ACC112 (cell line): Measurements from ENCODE around the gene PADI4.
"Not testable (repeated sequence)": the region's sequence is repeated elsewhere in the genome, so short reads cannot be mapped to it uniquely, and the experiment has no call there.

Source experiments
- H2AFZ ChIP-seq: fragments of 200-600 bp; sonication (generic); one replicate; pipeline ENCODE4 v1.6.0; 2017; ENCODE audit warnings: antibody characterized with exemption, low read length; ENCODE audit not compliant: unreplicated experiment
- H3K27ac ChIP-seq: fragments of 200-600 bp; sonication (generic); 2 replicates; pipeline ENCODE4 v1.5.1; 2014; ENCODE audit warnings: low read depth, mild to moderate bottlenecking, antibody characterized with exemption, low read length, moderate library complexity
- H3K27me3 ChIP-seq: fragments of 200-600 bp; sonication (generic); 2 replicates; pipeline ENCODE4 v1.6.1; 2014; ENCODE audit warnings: mild to moderate bottlenecking, antibody characterized with exemption, low read length, moderate library complexity, mixed read lengths; ENCODE audit not compliant: insufficient read depth
- H3K36me3 ChIP-seq: fragments of 200-600 bp; sonication (generic); 2 replicates; pipeline ENCODE4 v1.6.1; 2016; ENCODE audit warnings: mild to moderate bottlenecking, antibody characterized with exemption, low read length, moderate library complexity, mixed read lengths; ENCODE audit not compliant: insufficient read depth
- H3K4me1 ChIP-seq: fragments of 200-600 bp; sonication (generic); one replicate; pipeline ENCODE4 v1.6.1; 2016; ENCODE audit warnings: low read length, mixed read lengths; ENCODE audit not compliant: insufficient read depth, unreplicated experiment, control insufficient read depth
- H3K4me3 ChIP-seq: fragments of 200-600 bp; sonication (generic); 2 replicates; pipeline ENCODE4 v1.5.1; 2014; ENCODE audit warnings: mild to moderate bottlenecking, low read depth, low read length
- H3K79me2 ChIP-seq: fragments of 200-600 bp; sonication (generic); one replicate; pipeline ENCODE4 v1.6.0; 2016; ENCODE audit warnings: low read length; ENCODE audit not compliant: control insufficient read depth, unreplicated experiment, insufficient read depth

Gene PADI4

DNA sequence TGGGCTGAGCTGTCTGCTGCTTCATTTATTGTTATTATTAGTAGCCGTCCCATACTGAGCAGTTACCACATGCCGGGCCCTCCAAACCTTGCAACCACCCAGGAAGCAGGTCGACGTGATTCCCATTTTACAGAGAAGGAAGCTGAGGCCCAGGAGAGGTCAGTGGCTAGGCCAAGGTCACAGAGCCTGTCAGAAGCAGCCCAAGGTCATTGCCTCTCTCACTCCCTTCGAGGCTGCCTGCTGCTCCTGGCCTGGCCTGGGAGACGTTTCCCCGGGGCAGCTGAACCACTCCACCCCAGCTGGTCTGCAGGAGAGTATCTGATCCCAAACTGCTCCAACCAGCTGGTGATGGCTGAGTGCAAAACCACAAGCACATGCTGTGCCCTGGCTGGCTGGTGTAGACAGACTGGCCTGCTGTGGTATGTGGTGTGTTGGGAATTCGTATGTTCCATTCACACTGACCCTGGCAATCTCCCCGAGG is 6.5 kb downstream of the PADI4 start:
- peaks cover 39% of the 10 kb centered on the region for H3K27me3 ChIP-seq
- no peak overlapping the region for H3K4me3 ChIP-seq
- H3K79me2 ChIP-seq: no peaks in the 10 kb centered on the region
- H3K4me1 ChIP-seq: no peaks in the 10 kb centered on the region
- no peak overlapping the region for H2AFZ ChIP-seq
- H3K27ac ChIP-seq: no peak overlapping the region
- no peaks in the 10 kb centered on the region for H3K36me3 ChIP-seq

GRCh38 chr1:17315542-17316130 is 7.6 kb downstream of the PADI4 start:
- Histone ChIP-seq H3K27ac (no peak overlapping the region), H3K36me3 (no peaks in the 10 kb centered on the region), H2AFZ (no peak overlapping the region), H3K4me1 (no peaks in the 10 kb centered on the region), H3K79me2 (no peaks in the 10 kb centered on the region), H3K27me3 (peaks cover 40% of the 10 kb centered on the region), H3K4me3 (no peak overlapping the region)

GRCh38 chr1:17316704-17317103 is 8.7 kb downstream of the PADI4 start:
- H2AFZ ChIP-seq: no peak overlapping the region
- H3K27ac ChIP-seq: no peak overlapping the region
- H3K79me2 ChIP-seq: no peaks in the 10 kb centered on the region
- H3K36me3 ChIP-seq: no peaks in the 10 kb centered on the region
- H3K27me3 ChIP-seq: peaks cover 50% of the 10 kb centered on the region
- H3K4me3 ChIP-seq: no peak overlapping the region
- H3K4me1 ChIP-seq: no peaks in the 10 kb centered on the region

GRCh38 chr1:17318262-17318661 is 10.3 kb downstream of the PADI4 start:
- Histone ChIP-seq H3K4me3 (no peak overlapping the region), H3K27ac (no peak overlapping the region), H2AFZ (no peak overlapping the region), H3K79me2 (no peaks in the 10 kb centered on the region), H3K27me3 (peaks cover 56% of the 10 kb centered on the region), H3K4me1 (no peaks in the 10 kb centered on the region), H3K36me3 (no peaks in the 10 kb centered on the region)

DNA sequence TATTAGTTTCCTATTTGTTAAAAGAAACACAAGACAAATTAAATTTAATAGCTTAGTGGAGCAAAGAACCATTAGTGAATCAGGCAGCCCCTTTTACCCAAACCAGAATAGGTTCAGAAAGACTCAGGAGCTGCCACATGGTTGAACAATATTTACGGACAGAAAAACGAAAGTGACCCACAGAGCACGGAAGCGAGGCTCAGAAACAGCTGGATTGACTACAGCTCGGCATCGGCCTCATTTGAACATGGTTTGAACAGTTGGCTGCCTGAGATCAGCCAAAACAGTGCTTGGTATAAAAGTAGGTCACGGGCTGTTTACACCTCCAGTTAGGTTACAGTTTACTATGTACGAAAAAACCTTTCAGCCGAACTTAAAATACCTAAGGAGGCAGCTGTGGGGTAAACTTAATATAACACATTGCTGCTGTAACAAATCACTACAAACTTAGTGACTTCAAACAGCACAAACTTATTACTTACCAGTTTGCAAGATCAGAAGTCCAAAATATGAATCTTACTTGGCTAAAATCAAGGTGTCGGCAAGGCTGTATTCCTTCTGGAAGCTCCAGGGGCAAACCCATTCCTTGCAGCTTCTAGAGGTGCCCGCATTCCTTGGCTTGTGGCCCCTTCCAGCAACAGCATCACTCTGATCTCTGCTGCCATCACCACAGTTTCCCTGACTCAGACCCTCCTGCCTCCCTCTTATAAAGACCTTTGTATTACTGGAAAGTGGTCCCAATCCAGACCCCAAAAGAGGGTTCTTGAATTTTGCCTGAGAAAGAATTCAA is 11.8 kb downstream of the PADI4 start:
- Histone ChIP-seq H3K4me1 (no peaks in the 10 kb centered on the region), H3K36me3 (no peaks in the 10 kb centered on the region), H2AFZ (no peak overlapping the region), H3K79me2 (no peaks in the 10 kb centered on the region), H3K4me3 (no peak overlapping the region), H3K27me3 (peaks cover 69% of the 10 kb centered on the region), H3K27ac (no peak overlapping the region)

GRCh38 chr1:17321857-17322390 is 13.9 kb downstream of the PADI4 start:
- H2AFZ ChIP-seq, H3K4me3 ChIP-seq, H3K79me2 ChIP-seq, H3K27ac ChIP-seq, H3K36me3 ChIP-seq, H3K4me1 ChIP-seq: not testable (repeated sequence)
- peaks cover 56% of the 10 kb centered on the region for H3K27me3 ChIP-seq

GRCh38 chr1:17328855-17329254 is 20.9 kb downstream of the PADI4 start:
- Histone ChIP-seq H3K27me3 (peaks cover 40% of the 10 kb centered on the region), H3K79me2 (no peaks in the 10 kb centered on the region)

GRCh38 chr1:17329610-17330009 is 21.6 kb downstream of the PADI4 start:
- no peaks in the 10 kb centered on the region for H3K79me2 ChIP-seq
- H3K4me3 ChIP-seq: no peak overlapping the region
- H3K27ac ChIP-seq: no peak overlapping the region
- H3K4me1 ChIP-seq: no peaks in the 10 kb centered on the region
- no peaks in the 10 kb centered on the region for H3K36me3 ChIP-seq
- H2AFZ ChIP-seq: no peak overlapping the region
- H3K27me3 ChIP-seq: peaks cover 34% of the 10 kb centered on the region

More at GRCh38 chr1:17328855-17329254, 20.9 kb downstream of the PADI4 start:
- H3K27ac ChIP-seq: no peak overlapping the region
- H3K36me3 ChIP-seq: no peaks in the 10 kb centered on the region
- no peak overlapping the region for H3K4me3 ChIP-seq
- H2AFZ ChIP-seq: no peak overlapping the region
- no peaks in the 10 kb centered on the region for H3K4me1 ChIP-seq

DNA sequence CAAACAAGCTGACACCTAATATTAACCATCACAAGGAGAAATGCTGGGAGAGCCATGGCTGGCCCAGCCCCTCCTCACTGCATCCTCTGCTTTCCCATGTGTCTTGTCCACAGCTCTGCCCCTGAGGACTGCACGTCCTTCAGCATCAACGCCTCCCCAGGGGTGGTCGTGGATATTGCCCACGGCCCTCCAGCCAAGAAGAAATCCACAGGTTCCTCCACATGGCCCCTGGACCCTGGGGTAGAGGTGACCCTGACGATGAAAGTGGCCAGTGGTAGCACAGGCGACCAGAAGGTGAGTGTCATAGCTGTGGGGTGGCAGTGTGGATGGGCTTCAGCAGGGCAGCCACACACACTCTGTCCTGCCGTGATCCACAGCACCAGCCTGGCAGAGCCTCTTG is 22.9 kb downstream of the PADI4 start:
- no peaks in the 10 kb centered on the region for H3K36me3 ChIP-seq
- H3K4me3 ChIP-seq: no peak overlapping the region
- peaks cover 35% of the 10 kb centered on the region for H3K27me3 ChIP-seq
- H2AFZ ChIP-seq: no peak overlapping the region
- H3K4me1 ChIP-seq: no peaks in the 10 kb centered on the region
- H3K79me2 ChIP-seq: no peaks in the 10 kb centered on the region
- no peak overlapping the region for H3K27ac ChIP-seq

- H3K4me3 ChIP-seq: no peak overlapping the region
- H2AFZ ChIP-seq: no peak overlapping the region
- H3K27ac ChIP-seq: no peak overlapping the region
- H3K4me1 ChIP-seq: no peaks in the 10 kb centered on the region
- H3K79me2 ChIP-seq: no peaks in the 10 kb centered on the region
- peaks cover 38% of the 10 kb centered on the region for H3K27me3 ChIP-seq
- no peaks in the 10 kb centered on the region for H3K36me3 ChIP-seq
Measured at GRCh38 chr1:17333081-17333480, 25.1 kb downstream of the PADI4 start.
